Spinal cord (tissue), 10 donors: ENCODE measurements around the gene GAB3. TPM values are rescaled to one million over a fixed set of nuclear protein-coding genes. Genes with fewer than 3 reads are reported as not detected.
A peak's percentile ranks its signal among the peaks of the same experiment; 100 is the strongest.
"Not testable (repeated sequence)": the region's sequence is repeated elsewhere in the genome, so short reads cannot be mapped to it uniquely, and the experiment has no call there.

Experiments used
- DNase-seq, 6 donors: peaks; one replicate each; pipeline versions ENCODE4 v3.0.0 to v3.0.0-alpha.2; 2013 to 2015; ENCODE audit warnings: low spot score in 6 of 6, low read depth in 4 of 6
- H3K27ac ChIP-seq: one replicate; pipeline ENCODE4 v1.5.1; 2013; ENCODE audit warnings: low read depth, low read length, control low read depth
- H3K27me3 ChIP-seq: one replicate; pipeline ENCODE4 v1.6.1; 2013; ENCODE audit warnings: low read length; ENCODE audit not compliant: control insufficient read depth, insufficient read depth
- H3K36me3 ChIP-seq: one replicate; pipeline ENCODE4 v1.6.1; 2013; ENCODE audit warnings: low read length; ENCODE audit not compliant: control insufficient read depth, insufficient read depth
- H3K4me1 ChIP-seq: one replicate; pipeline ENCODE4 v1.6.1; 2013; ENCODE audit warnings: low read length; ENCODE audit not compliant: control insufficient read depth, insufficient read depth
- H3K4me3 ChIP-seq: one replicate; pipeline ENCODE4 v1.5.1; 2013; ENCODE audit warnings: low read depth, low read length, control low read depth
- H3K9me3 ChIP-seq: one replicate; pipeline ENCODE4 v1.6.1; 2013; ENCODE audit warnings: low read length; ENCODE audit not compliant: control insufficient read depth, insufficient read depth
- WGBS: methylation state at CpG from one replicate; pipeline ENCODE4 v1.1.5; 2013; ENCODE audit warnings: missing lambda C conversion rate; ENCODE audit not compliant: insufficient coverage; 5-methylcytosine and 5-hydroxymethylcytosine counted together
- polyA plus RNA-seq, 2 donors: library from polyadenylated mRNA; unstranded; fragments of 120-200 nt; gene quantifications; one replicate each; pipeline ENCODE4 v1.2.1, GENCODE V29; 2013; ENCODE audit not compliant: insufficient read length in 2 of 2
- total RNA-seq, 2 donors: library from RNA; depleted of rRNA in 1 of 2; stranded (reverse); fragments of 120-200 nt in 1 of 2; fragments of >200 nt in 1 of 2; gene quantifications; one replicate each; pipeline versions ENCODE4 v1.2.3 to v1.2.4, GENCODE V29; 2013 to 2014
- donor health status: healthy.

Gene GAB3
- total and polyA plus RNA-seq, 4 donors, result 3.0 to 5.3 (median 3.7) TPM

DNA sequence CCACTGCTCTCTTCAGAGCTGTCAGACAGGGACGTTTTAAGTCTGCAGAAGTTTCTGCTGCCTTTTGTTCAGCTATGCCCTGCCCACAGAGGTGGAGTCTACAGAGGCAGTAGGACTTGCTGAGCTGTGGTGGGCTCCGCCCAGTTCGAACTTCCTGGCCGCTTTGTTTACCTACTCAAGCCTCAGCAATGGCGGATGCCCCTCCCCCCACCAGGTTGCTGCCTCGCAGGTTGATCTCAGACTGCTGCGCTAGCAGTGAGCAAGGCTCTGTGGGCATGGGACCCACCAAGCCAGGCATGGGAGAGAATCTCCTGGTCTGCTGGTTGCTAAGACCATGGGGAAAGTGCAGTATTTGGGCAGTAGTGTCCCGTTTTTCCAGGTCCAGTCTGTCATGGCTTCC, 80.0 kb downstream of the GAB3 start:
- H3K27me3 ChIP-seq, H3K4me3 ChIP-seq, H3K36me3 ChIP-seq, H3K9me3 ChIP-seq, DNase-seq, H3K4me1 ChIP-seq, H3K27ac ChIP-seq: not testable (repeated sequence)
- 59% methylated on average over 8 of the region's 8 CpGs for WGBS

DNA sequence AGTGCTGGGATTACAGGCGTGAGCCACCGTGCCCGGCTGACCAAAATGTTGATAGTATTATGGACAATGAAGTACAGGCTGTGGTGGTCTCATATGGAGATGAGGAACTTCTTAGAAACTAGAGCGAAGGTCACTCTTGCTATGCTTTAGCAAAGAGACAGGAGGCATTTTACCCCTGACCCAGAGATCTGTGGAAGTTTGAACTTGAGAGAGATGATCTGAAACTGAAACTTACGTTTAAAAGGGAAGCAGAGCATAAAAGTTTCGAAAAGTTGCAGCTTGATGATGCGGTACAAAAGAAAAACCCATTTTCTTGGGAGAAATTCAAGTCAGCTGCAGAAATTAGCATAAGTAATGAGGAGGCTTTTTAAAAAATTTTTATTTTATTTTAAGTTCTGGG, 89.0 kb downstream of the GAB3 start:
- no peak for DNase-seq
- no peaks in the 10 kb centered on the region for H3K9me3 ChIP-seq
- H3K27me3 ChIP-seq, result no peaks in the 10 kb centered on the region
- H3K27ac ChIP-seq, result no peak overlapping the region
- no peak overlapping the region for H3K4me3 ChIP-seq
- no peaks in the 10 kb centered on the region for H3K4me1 ChIP-seq
- H3K36me3 ChIP-seq, result no peaks in the 10 kb centered on the region
- WGBS, result 79% methylated on average over 6 of the region's 7 CpGs

GRCh38 chrX:154661170-154661569, 89.7 kb downstream of the GAB3 start:
- no peak overlapping the region for H3K27ac ChIP-seq
- H3K9me3 ChIP-seq, result no peaks in the 10 kb centered on the region
- H3K36me3 ChIP-seq, result no peaks in the 10 kb centered on the region
- 70% methylated on average over 2 of the region's 4 CpGs for WGBS
- H3K27me3 ChIP-seq, result no peaks in the 10 kb centered on the region
- no peak for DNase-seq
- no peak overlapping the region for H3K4me3 ChIP-seq
- no peaks in the 10 kb centered on the region for H3K4me1 ChIP-seq

DNA sequence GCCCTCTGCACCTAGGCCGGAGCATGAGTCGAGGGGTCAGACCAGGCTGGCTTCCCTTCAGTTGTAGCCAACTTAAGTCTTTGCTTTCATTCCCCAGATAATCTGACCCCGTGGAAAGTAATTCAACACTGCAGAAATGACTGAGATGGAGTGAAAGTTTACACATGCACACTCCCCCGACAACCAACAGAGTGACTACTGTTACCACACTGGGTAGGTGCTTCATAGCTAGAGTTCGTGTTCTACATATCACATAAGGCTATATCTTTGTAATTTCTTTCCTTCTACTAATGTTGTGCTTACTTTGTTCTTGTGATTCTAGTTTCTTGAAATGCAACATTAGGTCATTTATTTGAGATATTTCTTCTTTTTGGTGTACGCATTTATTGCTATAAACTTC, 90.3 kb downstream of the GAB3 start:
- Histone ChIP-seq H3K27me3 (no peaks in the 10 kb centered on the region), H3K4me3 (no peak overlapping the region), H3K36me3 (no peaks in the 10 kb centered on the region), H3K9me3 (no peaks in the 10 kb centered on the region), H3K4me1 (no peaks in the 10 kb centered on the region), H3K27ac (no peak overlapping the region)
- DNase-seq, result no peak
- no CpG with 5 or more reads among the region's 6 CpGs for WGBS

DNA sequence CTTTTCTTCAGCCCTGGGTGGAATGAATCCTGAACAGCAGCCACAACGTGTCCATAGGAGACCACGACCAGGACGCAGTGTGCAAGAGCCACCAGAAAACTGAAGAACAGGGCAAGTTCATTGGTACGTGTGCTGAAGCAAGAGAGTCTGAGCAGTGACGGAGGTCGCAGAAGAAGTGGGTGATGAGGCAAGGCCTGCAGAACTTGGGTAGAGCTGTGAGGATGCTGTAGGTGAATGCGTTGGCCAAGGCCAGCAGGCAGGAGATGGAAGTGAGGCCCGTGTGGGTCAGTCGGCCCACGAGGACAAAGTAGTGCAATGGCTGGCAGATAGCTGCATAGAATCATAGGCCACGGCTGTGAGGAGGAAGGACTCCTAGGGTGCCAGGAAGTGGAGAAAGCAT, 91.9 kb downstream of the GAB3 start:
- Histone ChIP-seq H3K36me3 (no peaks in the 10 kb centered on the region), H3K9me3 (no peaks in the 10 kb centered on the region), H3K27ac (no peak overlapping the region), H3K4me3 (no peak overlapping the region), H3K27me3 (no peaks in the 10 kb centered on the region), H3K4me1 (no peaks in the 10 kb centered on the region)
- WGBS, result 91% methylated on average over 11 of the region's 11 CpGs
- DNase-seq, result no peak

DNA sequence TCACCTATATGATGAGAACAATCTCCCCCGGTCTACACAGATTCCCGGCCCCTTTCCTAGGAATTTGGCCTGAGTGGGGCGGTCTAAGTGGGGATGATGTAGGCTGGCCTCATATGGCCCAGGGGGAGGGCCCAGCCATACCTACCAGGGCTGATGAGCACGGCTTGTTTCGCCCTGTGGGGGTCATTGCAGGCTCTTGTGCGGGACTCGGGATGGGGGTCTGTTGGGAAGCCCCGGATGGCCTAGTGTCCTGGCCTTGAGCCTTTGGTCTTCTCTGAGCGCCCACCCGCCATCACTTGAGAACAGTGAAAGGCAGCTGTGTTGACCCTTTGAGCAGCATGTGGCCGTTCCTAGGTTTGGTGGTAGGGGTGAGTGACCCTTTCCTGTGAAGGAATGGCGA, 92.7 kb downstream of the GAB3 start:
- H3K4me1 ChIP-seq, result no peaks in the 10 kb centered on the region
- H3K36me3 ChIP-seq, result no peaks in the 10 kb centered on the region
- WGBS, result 77% methylated on average over 8 of the region's 12 CpGs
- no peak overlapping the region for H3K4me3 ChIP-seq
- DNase-seq, result no peak
- H3K27ac ChIP-seq, result no peak overlapping the region
- no peaks in the 10 kb centered on the region for H3K9me3 ChIP-seq
- H3K27me3 ChIP-seq, result no peaks in the 10 kb centered on the region

DNA sequence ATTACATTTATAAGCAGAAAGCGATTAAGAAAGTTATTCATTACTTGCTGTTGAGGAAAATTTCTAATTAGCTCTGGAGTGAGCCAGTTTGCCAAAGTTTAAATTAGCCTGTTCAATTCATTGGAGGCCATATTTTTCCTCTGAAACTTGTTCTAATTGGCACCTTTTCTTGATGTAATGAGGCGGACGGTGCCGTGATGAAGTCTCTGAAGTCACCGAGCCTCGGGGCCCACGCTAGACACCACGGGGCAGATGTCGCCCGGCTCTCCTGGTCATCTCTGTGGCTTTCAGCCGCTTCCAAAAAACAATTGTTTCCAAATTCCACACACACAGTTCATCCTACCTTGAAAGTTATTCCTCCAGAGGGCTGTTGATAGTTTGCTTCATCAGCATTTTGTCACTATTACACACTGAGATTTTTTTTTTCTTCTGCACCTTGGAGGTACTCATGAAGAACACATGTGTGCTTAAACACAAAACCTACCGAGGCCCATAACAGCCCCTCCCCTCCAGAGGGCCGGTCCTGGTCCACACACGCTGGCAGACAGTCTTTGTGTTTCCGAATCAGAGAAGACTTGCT, 93.6 kb downstream of the GAB3 start:
- Histone ChIP-seq H3K4me1 (no peaks in the 10 kb centered on the region), H3K4me3 (no peak overlapping the region), H3K27ac (no peak overlapping the region), H3K9me3 (no peaks in the 10 kb centered on the region), H3K27me3 (no peaks in the 10 kb centered on the region), H3K36me3 (no peaks in the 10 kb centered on the region)
- DNase-seq, result peak in 1 of 6 donors; percentile 1
- WGBS, result 85% methylated on average over 10 of the region's 15 CpGs

DNA sequence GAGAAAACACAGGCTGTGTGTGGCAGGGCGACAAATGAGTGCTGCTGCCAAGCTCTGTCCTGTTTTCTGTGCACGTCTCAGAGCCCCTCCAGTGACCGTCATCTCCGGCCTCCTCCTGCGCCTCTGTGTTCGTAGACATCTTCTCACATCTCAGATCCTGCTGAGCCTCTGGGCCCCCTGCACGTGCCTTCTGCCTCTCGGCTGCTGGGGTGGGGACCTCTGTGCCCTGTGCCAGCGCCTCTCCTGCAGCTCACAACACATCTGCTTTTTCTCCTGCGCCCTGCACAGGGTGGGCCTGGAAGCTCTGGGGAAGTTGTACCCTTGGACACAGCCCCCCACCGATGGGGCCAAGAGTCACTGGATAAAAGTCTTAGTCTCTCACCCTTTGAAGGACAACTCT, 95.1 kb downstream of the GAB3 start:
- H3K27me3 ChIP-seq, result no peaks in the 10 kb centered on the region
- no peaks in the 10 kb centered on the region for H3K9me3 ChIP-seq
- no peaks in the 10 kb centered on the region for H3K4me1 ChIP-seq
- WGBS, result 66% methylated on average over 11 of the region's 11 CpGs
- no peak overlapping the region for H3K4me3 ChIP-seq
- DNase-seq, result no peak
- H3K36me3 ChIP-seq, result no peaks in the 10 kb centered on the region
- H3K27ac ChIP-seq, result no peak overlapping the region

DNA sequence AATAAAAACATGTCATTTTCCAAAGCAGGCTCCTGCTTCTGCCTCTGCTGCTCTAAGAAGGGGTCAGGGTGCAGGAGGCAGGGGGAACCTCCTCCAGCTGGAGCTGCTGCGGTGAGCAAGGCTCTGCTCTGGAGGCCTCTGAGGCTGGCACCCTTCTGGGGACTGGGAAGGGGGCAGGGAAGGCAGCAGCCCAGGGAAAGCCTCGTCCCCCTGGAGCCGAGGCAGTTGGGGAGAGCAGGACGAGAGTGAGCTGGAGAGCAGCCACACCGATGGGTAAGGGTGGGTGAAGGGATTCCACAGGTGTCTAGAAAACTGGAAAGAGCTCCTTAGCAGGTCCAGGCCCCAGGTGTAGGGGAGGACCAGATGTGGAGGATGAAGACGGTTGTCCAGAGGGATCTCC, 95.5 kb downstream of the GAB3 start:
- no peaks in the 10 kb centered on the region for H3K9me3 ChIP-seq
- H3K27me3 ChIP-seq, result no peaks in the 10 kb centered on the region
- no peaks in the 10 kb centered on the region for H3K4me1 ChIP-seq
- WGBS, result 65% methylated on average over 6 of the region's 6 CpGs
- H3K27ac ChIP-seq, result no peak overlapping the region
- H3K4me3 ChIP-seq, result no peak overlapping the region
- no peaks in the 10 kb centered on the region for H3K36me3 ChIP-seq
- no peak for DNase-seq

- Histone ChIP-seq H3K4me3 (no peak overlapping the region), H3K27me3 (no peaks in the 10 kb centered on the region), H3K27ac (no peak overlapping the region), H3K9me3 (no peaks in the 10 kb centered on the region), H3K4me1 (no peaks in the 10 kb centered on the region), H3K36me3 (no peaks in the 10 kb centered on the region)
- 85% methylated on average over 11 of the region's 15 CpGs for whole genome bisulfite sequencing
- no peak for DNase-seq
Measured at GRCh38 chrX:154654925-154655324, 96.0 kb downstream of the GAB3 start.
